Measurements from ENCODE around the gene CTAG1A.
"Not testable (repeated sequence)": the region's sequence is repeated elsewhere in the genome, so short reads cannot be mapped to it uniquely, and the experiment has no call there.

Gene CTAG1A

GRCh38 chrX:154584585-154585183, at the start of gene CTAG1A:
Gene CTAG1A (plus strand): TSS chrX:154585133. CDS start chrX:154585207, 74 bp downstream.
- DNase-seq, result not testable (repeated sequence)

DNA sequence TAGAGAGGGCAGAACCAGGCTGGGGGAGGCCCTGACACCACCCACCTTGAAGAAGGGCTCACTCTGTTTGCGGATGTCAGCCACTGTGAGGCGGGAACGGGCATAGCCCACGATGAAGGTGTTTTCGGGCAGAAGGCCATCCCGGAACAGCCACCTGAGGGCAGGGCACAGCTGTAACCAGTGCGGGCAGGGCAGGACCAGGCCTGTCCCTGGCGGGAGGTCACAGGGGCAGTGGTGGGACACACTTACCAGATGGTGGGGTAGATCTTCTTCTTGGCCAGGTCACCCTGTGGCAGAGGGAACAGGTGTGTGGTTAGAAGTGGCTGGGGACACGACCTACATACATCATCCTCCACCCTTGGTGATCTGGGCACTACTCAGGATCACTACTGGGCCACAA, 49.0 kb upstream of the CTAG1A start:
- DNase-seq, result no peak

- DNase-seq, result no peak
These were observed 45.9 kb upstream of the CTAG1A start for GRCh38 chrX:154539077-154539476.

GRCh38 chrX:154540365-154540764, 44.6 kb upstream of the CTAG1A start:
- not testable (repeated sequence) for DNase-seq

DNA sequence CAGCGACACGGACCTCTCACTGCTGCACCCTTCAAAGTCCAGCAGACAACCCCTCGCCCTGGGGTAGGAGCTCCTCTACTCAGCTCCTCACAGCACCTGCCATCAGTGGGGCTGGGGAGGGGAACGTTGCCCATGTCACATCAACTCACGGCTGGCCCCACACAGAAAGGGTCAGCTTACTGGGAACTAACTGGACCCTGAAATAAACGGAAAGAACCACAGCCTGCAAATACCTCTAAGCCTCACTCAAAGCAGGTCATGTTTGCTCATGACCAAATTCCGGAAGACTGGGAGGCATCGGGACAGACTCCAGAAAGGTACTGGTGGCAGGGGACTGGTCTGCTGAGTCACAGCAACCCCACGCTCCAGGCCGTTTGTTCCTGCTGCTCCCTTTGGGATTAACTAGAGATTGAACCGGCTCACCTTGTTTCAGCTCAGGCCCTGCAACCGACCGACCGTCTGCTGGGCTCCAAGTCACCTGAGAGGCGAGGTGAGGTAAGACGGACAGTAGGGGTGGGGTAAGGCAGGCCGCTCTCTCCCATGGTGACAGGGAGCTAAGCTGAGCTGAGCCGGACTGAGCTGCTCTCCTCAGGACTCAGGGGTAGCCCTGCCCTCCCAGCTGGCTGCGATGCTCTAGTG, 43.9 kb upstream of the CTAG1A start:
- no peak for DNase-seq

GRCh38 chrX:154541589-154541895, 43.4 kb upstream of the CTAG1A start:
- no peak for DNase-seq

- no peak for DNase-seq
These were observed 42.8 kb upstream of the CTAG1A start for GRCh38 chrX:154541896-154542722.

- no peak for DNase-seq
These were observed 42.1 kb upstream of the CTAG1A start for GRCh38 chrX:154542723-154543424.

DNA sequence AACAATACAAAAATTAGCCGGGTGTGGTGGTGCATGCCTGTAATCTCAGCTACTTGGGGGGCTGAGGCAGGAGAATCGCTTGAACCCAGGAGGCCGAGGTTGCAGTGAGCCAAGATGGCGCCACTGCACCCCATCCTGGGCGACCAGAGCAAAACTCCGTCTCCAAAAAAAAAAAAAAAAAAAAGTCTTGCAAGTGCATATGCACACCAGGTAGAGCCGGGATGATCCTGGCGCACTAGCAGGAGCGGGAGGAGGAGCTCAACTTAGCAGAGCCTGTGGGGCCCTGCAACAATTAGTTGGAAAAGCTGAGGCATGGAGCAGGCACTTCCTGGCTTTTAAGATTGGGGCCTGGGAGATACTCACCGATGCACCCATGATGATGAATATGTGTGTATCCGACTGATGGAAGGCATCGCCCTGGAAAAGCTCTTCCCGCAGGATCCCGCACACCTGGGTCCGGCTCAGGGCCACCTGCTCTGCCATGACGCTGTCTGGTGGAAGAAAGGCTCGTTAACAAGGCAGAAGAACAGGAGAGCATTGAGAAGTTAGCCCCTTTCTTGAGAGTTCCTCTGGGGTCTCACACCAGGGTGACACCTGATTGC, 39.2 kb upstream of the CTAG1A start:
- no peak for DNase-seq

- peak; percentile 30 for DNase-seq
These were observed 38.3 kb upstream of the CTAG1A start, which contains the start of gene G6PD for GRCh38 chrX:154546354-154547244. Gene G6PD (minus strand): TSS chrX:154546846. CDS start chrX:154546155, 691 bp downstream.

DNA sequence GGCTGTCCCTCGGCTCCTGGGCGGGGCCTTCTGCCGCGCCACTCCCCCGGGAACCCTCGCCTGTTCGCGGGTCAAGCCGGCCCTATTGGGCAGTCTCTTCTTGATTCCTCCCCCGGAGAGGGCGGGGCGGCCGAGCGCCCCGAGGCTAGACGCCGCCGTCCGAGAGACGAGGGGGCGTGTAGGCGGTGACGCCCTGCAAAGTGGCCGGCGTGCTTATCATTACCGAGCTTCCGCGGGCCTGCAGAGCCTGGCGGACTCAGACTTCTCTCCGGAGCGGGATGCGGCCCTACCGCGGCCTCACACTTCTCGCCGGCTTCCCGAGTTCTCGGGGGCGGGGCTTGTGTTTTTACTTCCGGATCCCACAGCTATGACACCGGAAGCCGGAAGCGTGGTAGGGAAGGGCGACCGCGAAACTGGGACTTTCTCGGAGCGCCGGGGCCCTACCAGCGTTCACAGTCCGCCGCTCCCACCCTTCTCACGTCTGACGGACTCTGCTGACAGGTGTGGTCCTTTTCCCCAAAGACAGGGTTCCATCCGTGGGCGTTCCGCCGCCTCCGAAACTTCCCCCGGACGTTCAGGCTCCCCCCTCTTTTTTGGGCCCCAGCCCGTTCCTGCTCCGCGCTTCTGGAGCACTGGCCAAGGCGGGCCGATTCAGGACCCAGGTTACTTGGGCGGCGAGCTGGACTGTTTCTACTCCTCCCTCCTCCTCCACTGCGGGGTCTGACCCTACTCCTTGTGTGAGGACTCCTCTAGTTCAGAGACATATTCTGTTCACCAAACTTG, 37.5 kb upstream of the CTAG1A start, which contains the start of gene IKBKG:
TSS of gene IKBKG (plus strand) at position 376 of the 783 bp plus-strand sequence. CDS start 4,383 bp downstream, outside the sequence.
- DNase-seq, result peak; percentile 56

DNA sequence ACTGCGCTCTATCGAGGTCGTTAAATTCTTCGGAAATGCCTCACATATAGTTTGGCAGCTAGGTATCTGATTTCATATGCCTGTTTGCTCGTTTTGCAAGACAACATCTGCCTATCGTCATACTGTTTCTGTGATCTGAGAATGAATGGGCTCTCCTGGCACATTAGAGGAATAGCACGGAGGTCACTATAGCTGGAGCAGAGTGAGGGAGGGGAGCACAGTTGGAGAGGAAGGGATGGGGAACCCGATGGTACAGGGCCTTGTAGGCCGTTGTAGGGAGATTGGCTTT, 37.0 kb upstream of the CTAG1A start:
- no peak for DNase-seq

DNA sequence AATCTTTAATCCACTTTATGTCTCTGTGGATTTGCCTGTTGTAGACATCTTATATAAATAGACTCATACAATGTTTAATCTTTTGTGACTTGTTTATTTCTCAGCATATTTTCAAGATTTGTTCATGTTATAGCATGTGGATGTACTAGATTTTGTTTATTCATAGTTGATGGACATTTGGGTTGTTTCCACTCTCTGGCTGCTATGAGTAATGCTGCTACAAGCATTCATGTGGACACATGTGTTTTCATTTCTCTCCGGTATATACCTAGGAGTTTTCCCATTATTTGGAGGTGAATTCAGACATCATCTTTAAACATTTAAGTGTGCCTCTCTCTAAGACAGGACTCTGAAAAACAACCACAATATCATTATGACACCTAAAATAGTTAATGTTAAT, 35.2 kb upstream of the CTAG1A start:
- no peak for DNase-seq

- not testable (repeated sequence) for DNase-seq
These were observed 32.7 kb upstream of the CTAG1A start for GRCh38 chrX:154552112-154552806.

DNA sequence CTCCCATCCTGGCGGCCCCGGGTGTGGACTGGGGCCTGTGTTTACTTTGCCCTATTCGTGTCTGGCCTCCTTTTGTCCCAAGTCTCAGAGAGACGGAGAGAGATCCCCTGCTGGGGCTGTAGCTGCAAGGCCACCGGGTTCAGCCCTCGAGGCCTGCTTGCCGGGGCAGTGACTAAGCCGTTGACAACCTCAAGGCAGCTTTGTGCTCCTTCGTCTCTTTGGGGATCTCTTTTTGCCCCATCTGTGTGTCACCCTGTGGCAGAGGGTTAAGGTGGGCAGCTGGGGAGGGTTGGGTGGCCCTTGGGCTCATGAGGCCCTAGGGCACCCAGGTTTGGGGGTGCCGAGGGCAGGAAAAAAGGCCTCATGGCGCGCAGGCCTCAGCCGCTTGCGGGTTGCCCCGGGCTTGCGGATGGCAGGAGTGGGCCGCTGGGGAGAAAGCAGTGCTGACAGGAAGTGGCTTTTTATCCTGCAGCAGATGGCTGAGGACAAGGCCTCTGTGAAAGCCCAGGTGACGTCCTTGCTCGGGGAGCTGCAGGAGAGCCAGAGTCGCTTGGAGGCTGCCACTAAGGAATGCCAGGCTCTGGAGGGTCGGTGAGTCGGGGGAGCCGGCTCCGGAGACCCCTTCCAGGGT, 26.8 kb upstream of the CTAG1A start:
- not testable (repeated sequence) for DNase-seq

DNA sequence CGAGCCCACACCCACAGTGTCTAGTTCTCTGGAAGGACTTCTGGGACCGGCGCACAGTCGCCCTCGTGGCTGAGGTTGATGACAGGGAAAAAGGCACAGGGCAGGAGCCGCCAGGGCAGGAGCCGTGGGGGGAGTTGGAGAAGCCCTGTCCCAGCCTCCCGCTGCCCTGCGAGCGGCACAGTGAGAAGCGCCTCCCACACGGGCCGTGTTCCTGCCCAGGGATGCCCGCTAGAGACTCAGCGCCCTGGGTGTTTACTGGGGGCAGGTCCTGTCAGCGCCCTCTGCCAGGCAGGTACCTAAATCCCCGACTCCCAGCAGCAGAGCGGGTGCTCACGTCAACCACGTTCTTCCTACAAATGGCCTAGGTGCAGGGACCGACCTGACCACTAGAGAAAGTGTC, 26.0 kb upstream of the CTAG1A start:
- not testable (repeated sequence) for DNase-seq

- DNase-seq, result not testable (repeated sequence)
These were observed 24.6 kb upstream of the CTAG1A start for GRCh38 chrX:154560326-154560725.

DNA sequence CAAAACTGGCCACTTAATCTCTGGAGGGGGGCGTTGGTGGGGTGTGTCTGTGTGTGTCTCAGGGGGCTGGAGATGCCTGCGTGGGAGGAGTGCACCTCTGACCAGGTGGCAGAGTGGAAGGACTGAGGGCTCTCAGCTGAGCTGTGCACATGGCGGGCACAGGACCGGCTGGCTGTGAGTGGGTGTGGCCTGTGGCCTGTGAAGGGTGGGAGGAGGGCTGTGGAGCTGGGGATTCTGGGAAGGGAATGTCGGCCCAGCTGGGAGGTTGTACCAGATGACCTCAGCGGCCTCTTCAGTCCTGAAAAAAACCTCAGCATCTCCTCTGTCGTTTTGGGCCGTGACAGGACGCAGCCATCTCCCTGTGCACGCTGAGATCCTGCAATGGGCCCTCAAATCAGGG, 22.6 kb upstream of the CTAG1A start:
- not testable (repeated sequence) for DNase-seq

DNA sequence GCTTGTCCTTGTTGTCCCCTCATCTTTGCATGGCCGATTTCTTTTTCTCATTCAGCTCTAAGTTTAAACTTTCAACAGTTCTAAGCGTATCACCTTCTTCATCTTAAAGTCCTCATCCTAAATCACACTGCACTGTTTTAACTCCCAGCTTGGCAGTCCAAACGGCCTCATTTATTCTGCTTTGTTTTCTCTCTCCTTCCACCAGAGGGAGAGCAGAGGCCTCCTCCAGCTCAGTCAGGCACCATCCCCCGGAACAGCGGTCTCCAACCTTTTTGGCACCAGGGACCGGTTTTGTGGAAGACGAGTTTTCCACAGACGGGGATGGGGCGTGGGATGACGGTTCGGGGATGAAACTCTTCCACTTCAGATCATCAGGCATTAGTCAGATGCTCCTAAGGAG, 14.6 kb upstream of the CTAG1A start:
- DNase-seq, result not testable (repeated sequence)

DNA sequence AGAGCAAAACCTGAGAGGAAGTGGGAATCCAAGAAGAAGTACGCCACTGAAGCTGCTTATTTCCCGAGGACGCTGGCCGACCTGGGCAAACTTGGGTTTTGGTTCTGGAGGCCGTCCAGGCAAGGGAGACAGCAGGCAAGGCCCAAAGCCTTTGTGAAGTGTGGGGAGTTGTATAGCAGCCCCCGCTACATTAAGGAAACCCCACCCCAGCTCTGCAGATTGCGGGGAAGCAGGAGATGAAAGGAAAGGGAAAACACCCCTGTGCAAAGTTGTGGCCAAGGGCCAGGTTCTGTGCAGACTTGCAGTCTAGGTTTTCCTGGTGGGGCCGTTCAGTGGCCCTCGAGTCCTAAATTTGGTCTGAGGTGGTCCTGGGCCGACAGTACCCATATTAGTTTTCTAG, 11.9 kb upstream of the CTAG1A start:
- DNase-seq, result not testable (repeated sequence)

Measured in NCI-H1417 treated with DMSO at 0.1 percent for 48 hours (cell line).